H1 (cell line): ENCODE results near the gene CAPN1.
A peak's percentile ranks its signal among the peaks of the same experiment; 100 is the strongest.

Source experiments
- BRCA1 ChIP-seq: IDR thresholded peaks from 2 replicates; pipeline ENCODE4 v1.6.1; 2012; ENCODE audit warnings: low read depth, low read length, improper control_type of control experiment
- CBX5 ChIP-seq: fragments of 300-800, 300-1000 bp; sonication (generic); IDR thresholded peaks from 2 replicates; pipeline ENCODE4 v1.7.1; 2016; ENCODE audit warnings: antibody characterized with exemption, low read length, low read depth
- CTCF ChIP-seq, 3 experiments: IDR thresholded peaks; 1 replicate in 2 of 3; 2 replicates in 1 of 3; pipeline versions ENCODE4 v1.5.1 to v1.6.1; 2011; ENCODE audit warnings: low read length in 3 of 3, mild to moderate bottlenecking in 3 of 3, inconsistent platforms in 2 of 3, low read depth in 1 of 3, moderate library complexity in 1 of 3; ENCODE audit not compliant: insufficient read depth in 1 of 3; ENCODE audit errors: control extremely low read depth in 1 of 3
- EP300 ChIP-seq, 2 experiments: IDR thresholded peaks; 1 replicate in 1 of 2; 2 replicates in 1 of 2; pipeline ENCODE4 v1.6.1; 2011 to 2012; ENCODE audit warnings: low read depth in 2 of 2, low read length in 2 of 2, mild to moderate bottlenecking in 2 of 2, borderline replicate concordance in 1 of 2, inconsistent platforms in 1 of 2, moderate library complexity in 1 of 2
- GTF2F1 ChIP-seq: IDR thresholded peaks from 2 replicates; pipeline ENCODE4 v1.6.1; 2012; ENCODE audit warnings: low read depth, low read length, improper control_type of control experiment, borderline replicate concordance
- HDAC6 ChIP-seq: IDR thresholded peaks from one replicate; pipeline ENCODE4 v1.7.1; 2012; ENCODE audit warnings: low read depth, mild to moderate bottlenecking, inconsistent platforms, low read length, moderate library complexity
- MAX ChIP-seq: IDR thresholded peaks from 2 replicates; pipeline ENCODE4 v1.6.1; 2012; ENCODE audit warnings: inconsistent platforms
- POLR2A ChIP-seq, 2 experiments: IDR thresholded peaks; 1 replicate in 1 of 2; 2 replicates in 1 of 2; pipeline ENCODE4 v1.6.1; 2011; ENCODE audit warnings: low read depth in 2 of 2, low read length in 2 of 2, mild to moderate bottlenecking in 2 of 2; ENCODE audit errors: control extremely low read depth in 1 of 2
- POLR2AphosphoS5 ChIP-seq: IDR thresholded peaks from 2 replicates; pipeline ENCODE4 v1.6.1; 2011; ENCODE audit warnings: low read depth, low read length
- RFX5 ChIP-seq: IDR thresholded peaks from 2 replicates; pipeline ENCODE4 v1.6.1; 2011; ENCODE audit warnings: low read depth, low read length, improper control_type of control experiment, borderline replicate concordance
- SP4 ChIP-seq: IDR thresholded peaks from 2 replicates; pipeline ENCODE4 v1.6.1; 2012; ENCODE audit warnings: low read length, inconsistent platforms
- YY1 ChIP-seq: IDR thresholded peaks from 2 replicates; pipeline ENCODE4 v1.6.1; 2011; ENCODE audit warnings: low read depth, mild to moderate bottlenecking, low read length

DNA sequence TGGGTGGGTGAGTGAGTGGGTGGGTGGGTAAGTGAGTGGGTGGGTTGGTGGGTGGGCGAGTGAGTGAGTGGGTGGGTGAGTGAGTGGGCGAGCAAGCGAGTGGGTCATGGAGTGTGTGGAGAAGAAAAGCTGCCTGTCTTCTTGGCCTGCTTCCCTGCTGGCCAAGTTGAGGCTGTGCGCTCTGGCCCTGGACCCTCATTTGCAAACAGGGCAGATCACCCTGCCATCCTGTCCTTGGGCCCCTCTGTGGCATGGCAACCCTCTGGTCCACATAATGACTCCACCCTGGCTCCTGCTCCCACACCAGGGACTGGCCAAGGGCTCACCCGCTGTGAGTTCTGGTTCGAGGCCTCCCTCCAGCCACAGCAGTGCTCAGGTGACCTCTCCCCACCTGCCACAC is 35.1 kb downstream of the CAPN1 start:
- TF ChIP-seq POLR2AphosphoS5 (no peak), POLR2A (IDR thresholded peaks at IDR 0.05; ENCODE audit: control extremely low read depth in 1 of 2, low read depth in 2 of 2, low read length in 2 of 2) (no peak), MAX (no peak), CTCF (IDR thresholded peaks at IDR 0.05; ENCODE audit: control extremely low read depth in 1 of 3, insufficient read depth in 1 of 3, low read depth in 1 of 3, low read length in 3 of 3) (peak in 2 of 3 experiments; percentile 38 to 41; a peak in 2 of 4 replicates), YY1 (no peak), CBX5 (no peak), EP300 (IDR thresholded peaks at IDR 0.05; ENCODE audit: borderline replicate concordance in 1 of 2, low read depth in 2 of 2, low read length in 2 of 2) (no peak), BRCA1 (no peak), HDAC6 (no peak), RFX5 (no peak), SP4 (no peak), GTF2F1 (no peak)
